Measurements from ENCODE around the gene WSCD2. TPM values are rescaled to one million over a fixed set of nuclear protein-coding genes. Genes with fewer than 3 reads are reported as not detected.

The WSCD2 gene
- total RNA-seq, 2 donors from 2014 or later = 0.26 to 1.3 TPM

GRCh38 chr12:108234158-108234557 is 105.1 kb downstream of the WSCD2 start:
- intact Hi-C loops (cut with DNase I) = no loop called here
- no peak for ATAC-seq
- peak in 1 of 4 donors; percentile 21 for DNase-seq
- TF ChIP-seq POLR2A (IDR thresholded peaks at IDR 0.05) (no peak), CTCF (IDR thresholded peaks at IDR 0.05) (peak in 3 of 7 experiments; percentile 7 to 22 (median 15))
- H3K4me1 ChIP-seq = no peaks in the 10 kb centered on the region
- no peaks in the 10 kb centered on the region for H3K36me3 ChIP-seq (replicated peaks in 1 of 2; ENCODE audit: insufficient read depth in 1 of 2, low read depth in 2 of 2)
- no peaks in the 10 kb centered on the region for H3K27me3 ChIP-seq
- no peak overlapping the region for H3K4me3 ChIP-seq
- WGBS, 2 donors = 64 to 77% methylated on average over 6 of the region's 6 CpGs
- no peak overlapping the region for H3K27ac ChIP-seq
- H3K9me3 ChIP-seq = no peaks in the 10 kb centered on the region

- no peaks in the 10 kb centered on the region for H3K4me1 ChIP-seq
- H3K27ac ChIP-seq = no peak overlapping the region
- H3K4me3 ChIP-seq = no peak overlapping the region
- 31 to 42% methylated on average over 5 of the region's 5 CpGs for WGBS, 2 donors
- no peaks in the 10 kb centered on the region for H3K36me3 ChIP-seq (replicated peaks in 1 of 2; ENCODE audit: insufficient read depth in 1 of 2, low read depth in 2 of 2)
- H3K9me3 ChIP-seq = no peaks in the 10 kb centered on the region
- intact Hi-C loops (cut with DNase I) = no loop called here
- ATAC-seq = no peak
- no peak for TF ChIP-seq CTCF (IDR thresholded peaks at IDR 0.05)
- TF ChIP-seq POLR2A (IDR thresholded peaks at IDR 0.05) = no peak
- no peaks in the 10 kb centered on the region for H3K27me3 ChIP-seq
- DNase-seq = no peak
Observed at GRCh38 chr12:108235197-108235984, 106.3 kb downstream of the WSCD2 start.

- Histone ChIP-seq H3K27me3 (no peaks in the 10 kb centered on the region), H3K4me1 (no peaks in the 10 kb centered on the region), H3K4me3 (no peak overlapping the region), H3K27ac (no peak overlapping the region), H3K9me3 (no peaks in the 10 kb centered on the region), H3K36me3 (replicated peaks in 1 of 2; ENCODE audit: insufficient read depth in 1 of 2, low read depth in 2 of 2) (no peaks in the 10 kb centered on the region)
- intact Hi-C loops (cut with DNase I) = no loop called here
- 13 to 23% methylated on average over 3 of the region's 3 CpGs for WGBS, 2 donors
- no peak for TF ChIP-seq POLR2A (IDR thresholded peaks at IDR 0.05)
- DNase-seq = no peak
- ATAC-seq = no peak
Observed at GRCh38 chr12:108235985-108236263, 106.8 kb downstream of the WSCD2 start.

- WGBS, 2 donors = 40 to 84% methylated on average over 1 of the region's 1 CpG
- no peak for ATAC-seq
Observed at GRCh38 chr12:108236366-108236765, 107.3 kb downstream of the WSCD2 start.

GRCh38 chr12:108237272-108237671 is 108.2 kb downstream of the WSCD2 start:
- intact Hi-C loops (cut with DNase I) = no loop called here
- no peak overlapping the region for H3K27ac ChIP-seq
- no peaks in the 10 kb centered on the region for H3K36me3 ChIP-seq (replicated peaks in 1 of 2; ENCODE audit: insufficient read depth in 1 of 2, low read depth in 2 of 2)
- 70 to 75% methylated on average over 3 of the region's 3 CpGs for whole genome bisulfite sequencing, 2 donors
- DNase-seq = no peak
- H3K9me3 ChIP-seq = no peaks in the 10 kb centered on the region
- no peak overlapping the region for H3K4me3 ChIP-seq
- no peak for ATAC-seq
- no peaks in the 10 kb centered on the region for H3K4me1 ChIP-seq
- no peaks in the 10 kb centered on the region for H3K27me3 ChIP-seq
- TF ChIP-seq POLR2A (IDR thresholded peaks at IDR 0.05) (no peak), CTCF (IDR thresholded peaks at IDR 0.05) (no peak)

More at GRCh38 chr12:108236366-108236765, 107.3 kb downstream of the WSCD2 start:
- Histone ChIP-seq H3K27ac (no peak overlapping the region), H3K9me3 (no peaks in the 10 kb centered on the region), H3K36me3 (replicated peaks in 1 of 2; ENCODE audit: insufficient read depth in 1 of 2, low read depth in 2 of 2) (no peaks in the 10 kb centered on the region), H3K27me3 (no peaks in the 10 kb centered on the region), H3K4me3 (no peak overlapping the region), H3K4me1 (no peaks in the 10 kb centered on the region)
- no peak for DNase-seq
- intact Hi-C loops (cut with DNase I) = no loop called here
- TF ChIP-seq CTCF (IDR thresholded peaks at IDR 0.05) (no peak), POLR2A (IDR thresholded peaks at IDR 0.05) (no peak)

All from body of pancreas (tissue), 4 donors.